GM12865 (cell line): ENCODE results near the gene BACH1.
A peak's percentile ranks its signal among the peaks of the same experiment; 100 is the strongest.

Experiments
- DNase-seq: peaks from one replicate; pipeline ENCODE4 v3.0.0; 2010; ENCODE audit warnings: low read depth
- H3K4me3 ChIP-seq: 2 replicates; pipeline ENCODE4 v1.5.1; 2011; ENCODE audit warnings: mild to moderate bottlenecking, low read depth, low read length, control low read depth
- CTCF ChIP-seq: IDR thresholded peaks from 2 replicates; pipeline ENCODE4 v1.5.1; 2011; ENCODE audit warnings: low read length, control low read depth, low read depth, inconsistent platforms; ENCODE audit not compliant: insufficient read depth; ENCODE audit errors: missing control alignments

Gene BACH1

GRCh38 chr21:29320031-29320430 lies 21.3 kb downstream of the BACH1 start:
- no peak for TF ChIP-seq CTCF
- H3K4me3 ChIP-seq: no peak overlapping the region
- no peak for DNase-seq

GRCh38 chr21:29321217-29321616 lies 22.5 kb downstream of the BACH1 start:
- DNase-seq: no peak
- no peak overlapping the region for H3K4me3 ChIP-seq
- no peak for TF ChIP-seq CTCF

- no peak for TF ChIP-seq CTCF
- DNase-seq: no peak
- no peak overlapping the region for H3K4me3 ChIP-seq
These were observed 23.5 kb downstream of the BACH1 start for GRCh38 chr21:29321932-29322928.

GRCh38 chr21:29323189-29323588 lies 24.5 kb downstream of the BACH1 start:
- no peak overlapping the region for H3K4me3 ChIP-seq

GRCh38 chr21:29326914-29327554 lies 28.3 kb downstream of the BACH1 start:
- no peak for TF ChIP-seq CTCF
- H3K4me3 ChIP-seq: no peak overlapping the region
- peak; percentile 33 for DNase-seq

More at GRCh38 chr21:29323189-29323588, 24.5 kb downstream of the BACH1 start:
- no peak for DNase-seq
- TF ChIP-seq CTCF: no peak

- no peak for DNase-seq
- TF ChIP-seq CTCF: no peak
- no peak overlapping the region for H3K4me3 ChIP-seq
These were observed 30.7 kb downstream of the BACH1 start for GRCh38 chr21:29329406-29329805.

GRCh38 chr21:29330797-29331196 lies 32.1 kb downstream of the BACH1 start:
- no peak for TF ChIP-seq CTCF
- no peak overlapping the region for H3K4me3 ChIP-seq
- DNase-seq: no peak
